NCI-H82 treated with DMSO at 0.1 percent for 48 hours (cell line): ENCODE measurements around the gene CD80.

Source experiments
- DNase-seq: peaks from one replicate; lab custom pipeline; 2025; ENCODE audit not compliant: unreplicated experiment; lab: John Stamatoyannopoulos, UW

The CD80 gene

GRCh38 chr3:119498186-119499011, 61.0 kb downstream of the CD80 start, which contains the start of gene TIMMDC1:
Gene TIMMDC1, plus strand, starts transcription at chr3:119498547. Its CDS starts 187 bp downstream, at chr3:119498734.
- peak; percentile 95 for DNase-seq

- no peak for DNase-seq
Measured at GRCh38 chr3:119497820-119498185, 61.6 kb downstream of the CD80 start.

DNA sequence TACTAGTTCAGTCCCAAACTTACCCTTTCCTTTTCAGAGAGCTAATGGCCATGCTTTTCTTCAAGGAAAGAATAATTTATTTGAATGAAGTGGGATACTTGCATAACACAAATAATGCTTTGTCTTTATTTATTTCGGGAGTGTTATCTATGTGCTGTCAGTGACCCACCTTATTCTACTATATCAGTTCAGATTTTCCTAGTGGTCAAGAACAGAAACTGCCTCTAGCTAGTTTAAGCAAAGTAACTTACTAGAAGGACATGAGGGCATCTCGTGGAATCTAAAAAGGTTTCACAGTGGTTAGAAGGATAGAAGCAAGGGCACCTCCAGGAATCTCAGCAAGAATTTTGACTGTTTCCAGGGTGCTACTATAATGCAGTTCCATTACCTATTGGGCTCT, 64.8 kb downstream of the CD80 start:
- DNase-seq: peak; percentile 29

GRCh38 chr3:119492810-119493209, 66.6 kb downstream of the CD80 start:
- no peak for DNase-seq

- DNase-seq: no peak
Measured at GRCh38 chr3:119492128-119492527, 67.3 kb downstream of the CD80 start.

DNA sequence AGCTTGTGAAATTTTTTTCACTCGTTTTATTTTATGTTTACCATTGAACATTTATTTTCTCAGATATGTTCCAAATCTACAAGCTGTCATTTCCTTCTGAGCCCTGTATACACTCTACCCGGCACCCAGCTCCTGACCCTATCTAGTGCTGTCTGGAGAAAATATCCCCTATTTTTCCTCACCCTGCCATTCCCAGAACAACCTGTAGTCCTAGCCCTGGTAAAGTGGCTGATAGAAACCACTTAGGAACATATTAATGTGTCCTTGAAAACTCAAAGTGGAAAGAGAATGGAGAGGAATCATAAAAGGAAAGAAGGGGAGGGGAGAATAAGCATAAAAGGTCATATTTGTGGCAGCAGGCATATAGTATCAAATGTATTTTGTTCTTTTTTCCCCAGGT, 69.3 kb downstream of the CD80 start:
- no peak for DNase-seq

DNA sequence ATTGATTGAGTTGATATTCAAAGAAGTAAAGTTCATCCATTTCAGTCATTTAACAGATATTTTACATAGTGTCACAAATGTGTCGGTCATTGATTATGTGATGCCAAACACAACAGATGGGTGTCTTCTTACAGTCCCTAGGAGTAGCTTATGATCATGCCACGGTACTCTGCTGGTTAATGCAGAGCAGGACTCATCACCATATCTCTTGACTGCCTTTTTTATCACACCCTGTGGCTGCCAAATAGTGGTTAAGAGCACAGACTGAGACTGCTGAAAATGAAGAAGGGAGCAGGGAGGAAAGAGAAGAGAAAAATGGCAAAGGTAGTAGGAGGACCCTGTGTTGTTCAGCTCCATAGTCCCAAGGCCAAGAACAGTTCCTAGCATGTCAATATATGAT, 73.9 kb downstream of the CD80 start:
- DNase-seq: no peak

DNA sequence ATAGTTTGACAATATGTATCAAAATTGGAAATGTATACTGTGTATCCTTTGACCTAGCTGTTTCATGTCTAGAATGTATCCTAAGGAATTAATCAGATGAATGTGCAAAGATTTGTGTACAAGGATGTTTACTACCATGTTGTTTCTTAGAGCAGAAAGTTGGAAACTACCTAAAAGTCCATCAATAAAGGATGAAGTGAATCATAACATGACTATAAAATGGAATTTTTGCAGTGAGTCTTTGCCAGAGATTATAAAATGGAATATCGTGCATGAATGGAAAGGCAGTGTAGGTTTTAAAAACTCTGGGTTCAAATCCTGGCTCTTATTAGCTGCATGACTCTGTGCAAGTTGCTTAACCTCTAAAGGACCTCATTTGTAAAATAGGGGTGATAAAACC, 76.3 kb downstream of the CD80 start:
- DNase-seq: no peak

DNA sequence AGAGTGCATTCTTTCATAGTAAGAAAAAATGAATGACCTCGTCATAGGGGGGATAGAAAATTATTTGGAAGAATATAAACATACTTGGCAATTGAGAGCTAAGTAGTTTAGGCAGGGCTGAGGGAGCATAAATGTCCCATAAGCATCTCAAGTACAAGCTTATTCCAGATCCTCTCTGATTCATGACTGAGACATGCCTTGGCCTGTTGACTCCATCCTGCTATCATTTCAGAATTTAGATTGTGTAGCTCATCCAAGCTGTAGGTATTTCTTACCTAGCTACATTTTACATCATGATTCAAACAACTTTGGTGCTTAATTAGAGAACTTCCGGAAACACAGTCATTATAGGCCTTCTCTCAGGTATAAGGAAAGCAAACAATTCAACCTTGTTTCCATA, 78.3 kb downstream of the CD80 start:
- no peak for DNase-seq
